ENCODE measurements around the gene MACC1. TPM values are rescaled to one million over a fixed set of nuclear protein-coding genes. Genes with fewer than 3 reads are reported as not detected.
A peak's percentile ranks its signal among the peaks of the same experiment; 100 is the strongest.

MACC1 gene
- 1 to 10 TPM in 7 of 9 donors, under 1 TPM in 2; 0.50 to 9.8 (median 3.3) TPM for total RNA-seq
- 1 to 10 TPM in 2 of 3 donors, under 1 TPM in 1; 0.35 to 1.3 (median 1.3) TPM for polyA plus RNA-seq
- long read RNA-seq, donor 1: 0 reads
- long read RNA-seq, donor 2: 0 reads
- long read RNA-seq, donor 3: 0 reads
- long read RNA-seq, donor 4: 0 reads
- long read RNA-seq, donor 5, partial matches to known transcripts: 1 of 8 reads
- long read RNA-seq, donor 5, other reads (novel, unspliced or antisense): 7 of 8 reads
- long read RNA-seq, donor 6: 0 reads
- long read RNA-seq, donor 7: 0 reads
- long read RNA-seq, donor 8: 0 reads
- long read RNA-seq, donor 9: 0 reads
- long read RNA-seq, donor 10: 0 reads

GRCh38 chr7:20217193-20217948, at the start of gene MACC1:
MACC1 (minus strand) TSS chr7:20217384; CDS start chr7:20161862, 55,522 bp downstream.
- Histone ChIP-seq H3K4me3 (no peak within 1 kb of the TSS), H3K27ac (no peak within 1 kb of the TSS), H3K27me3 (no peaks in the 10 kb centered on the region), H3K9me3 (replicated peaks in 1 of 3) (no peaks in the 10 kb centered on the region), H3K36me3 (replicated peaks in 1 of 2) (no peaks in the 10 kb centered on the region), H3K4me1 (replicated peaks in 1 of 2) (peaks cover 0 to 21% of the 10 kb centered on the region in 2 donors)
- TF ChIP-seq POLR2A (IDR thresholded peaks at IDR 0.05) (no peak), CTCF (IDR thresholded peaks at IDR 0.05) (no peak)
- WGBS, 4 donors: 53 to 65% (median 60%) methylated on average over 6 of the region's 6 CpGs
- DNase-seq: peak in 1 of 7 donors; percentile 7
- intact Hi-C loops (cut with DNase I): no loop called here

GRCh38 chr7:20264623-20265022, 47.4 kb upstream of the MACC1 start:
- 73 to 82% (median 77%) methylated on average over 2 of the region's 2 CpGs for WGBS, 4 donors
- DNase-seq: no peak
- Histone ChIP-seq H3K9me3 (replicated peaks in 1 of 3) (no peaks in the 10 kb centered on the region), H3K27ac (no peak overlapping the region), H3K4me3 (no peak overlapping the region), H3K36me3 (replicated peaks in 1 of 2) (no peaks in the 10 kb centered on the region), H3K4me1 (replicated peaks in 1 of 2) (no peaks in the 10 kb centered on the region), H3K27me3 (no peaks in the 10 kb centered on the region)
- intact Hi-C loops (cut with DNase I): no loop called here
- TF ChIP-seq CTCF (IDR thresholded peaks at IDR 0.05) (no peak), POLR2A (IDR thresholded peaks at IDR 0.05) (no peak)

GRCh38 chr7:20260223-20260622, 43.0 kb upstream of the MACC1 start:
- H3K27ac ChIP-seq: no peak overlapping the region
- DNase-seq: peak in 2 of 7 donors; percentile 3 to 21
- H3K9me3 ChIP-seq (replicated peaks in 1 of 3): no peaks in the 10 kb centered on the region
- intact Hi-C loops (cut with DNase I): no loop called here
- H3K27me3 ChIP-seq: no peaks in the 10 kb centered on the region
- H3K4me1 ChIP-seq (replicated peaks in 1 of 2): no peaks in the 10 kb centered on the region
- H3K36me3 ChIP-seq (replicated peaks in 1 of 2): no peaks in the 10 kb centered on the region
- H3K4me3 ChIP-seq: no peak overlapping the region
- 72 to 79% (median 75%) methylated on average over 1 of the region's 1 CpG for WGBS, 4 donors
- TF ChIP-seq POLR2A (IDR thresholded peaks at IDR 0.05) (no peak), CTCF (IDR thresholded peaks at IDR 0.05) (no peak)

GRCh38 chr7:20257212-20257611, 40.0 kb upstream of the MACC1 start:
- Histone ChIP-seq H3K4me1 (replicated peaks in 1 of 2) (no peaks in the 10 kb centered on the region), H3K9me3 (replicated peaks in 1 of 3) (no peaks in the 10 kb centered on the region), H3K36me3 (replicated peaks in 1 of 2) (no peaks in the 10 kb centered on the region), H3K4me3 (no peak overlapping the region), H3K27me3 (no peaks in the 10 kb centered on the region), H3K27ac (no peak overlapping the region)
- intact Hi-C loops (cut with DNase I): no loop called here
- no peak for TF ChIP-seq POLR2A (IDR thresholded peaks at IDR 0.05)
- TF ChIP-seq CTCF (IDR thresholded peaks at IDR 0.05): no peak
- DNase-seq: no peak
